Stimulated activated CD4-positive, alpha-beta T cell treated with anti-CD3 and anti-CD28 coated beads, Interleukin-4, amount 100 ng/mL, for 1 hour (primary cell): ENCODE results near the gene TK2.
"Not testable (repeated sequence)": the region's sequence is repeated elsewhere in the genome, so short reads cannot be mapped to it uniquely, and the experiment has no call there.

Experiments used
- DNase-seq: peaks from one replicate; pipeline ENCODE4 v3.0.0-alpha.2; 2020

TK2 gene

GRCh38 chr16:66517586-66518263, 32.2 kb downstream of the TK2 start:
- DNase-seq: no peak

GRCh38 chr16:66516808-66517585, 32.9 kb downstream of the TK2 start:
- DNase-seq: peak; percentile 62

- no peak for DNase-seq
Observed at GRCh38 chr16:66516509-66516807, 33.5 kb downstream of the TK2 start.

GRCh38 chr16:66515596-66516508, 34.1 kb downstream of the TK2 start:
- DNase-seq: no peak

- DNase-seq: not testable (repeated sequence)
Observed at GRCh38 chr16:66514980-66515595, 34.8 kb downstream of the TK2 start.

GRCh38 chr16:66514391-66514790, 35.5 kb downstream of the TK2 start:
- DNase-seq: not testable (repeated sequence)

GRCh38 chr16:66513111-66513723, 36.7 kb downstream of the TK2 start:
- DNase-seq: no peak

GRCh38 chr16:66512272-66513110, 37.4 kb downstream of the TK2 start:
- DNase-seq: no peak

GRCh38 chr16:66511602-66512271, 38.2 kb downstream of the TK2 start:
- no peak for DNase-seq

GRCh38 chr16:66510711-66511601, 39.0 kb downstream of the TK2 start:
- no peak for DNase-seq

- DNase-seq: no peak
Observed at GRCh38 chr16:66510298-66510697, 39.6 kb downstream of the TK2 start.

- no peak for DNase-seq
Observed at GRCh38 chr16:66509576-66509975, 40.3 kb downstream of the TK2 start.

- DNase-seq: no peak
Observed at GRCh38 chr16:66508914-66509496, 40.9 kb downstream of the TK2 start.

- no peak for DNase-seq
Observed at GRCh38 chr16:66508248-66508913, 41.5 kb downstream of the TK2 start.

GRCh38 chr16:66507731-66508239, 42.1 kb downstream of the TK2 start:
- DNase-seq: no peak

GRCh38 chr16:66503612-66504011, 46.3 kb downstream of the TK2 start:
- DNase-seq: no peak

- DNase-seq: no peak
Observed at GRCh38 chr16:66503030-66503429, 46.9 kb downstream of the TK2 start.

GRCh38 chr16:66502020-66502913, 47.7 kb downstream of the TK2 start:
- DNase-seq: no peak
